HG03571 (cell line): Measurements from ENCODE around the gene CHRM5.
"Not testable (repeated sequence)": the region's sequence is repeated elsewhere in the genome, so short reads cannot be mapped to it uniquely, and the experiment has no call there.

Source experiments
- ATAC-seq: cut with Tn5 transposase; IDR thresholded peaks from one replicate; pipeline ENCODE4 v1.9.1; 2021; ENCODE audit not compliant: unreplicated experiment

CHRM5 gene

GRCh38 chr15:33985751-33986150 is 17.5 kb downstream of the CHRM5 start:
- no peak for ATAC-seq

GRCh38 chr15:33987444-33987843 is 19.1 kb downstream of the CHRM5 start:
- no peak for ATAC-seq

GRCh38 chr15:33988384-33988783 is 20.1 kb downstream of the CHRM5 start:
- no peak for ATAC-seq

GRCh38 chr15:33994005-33994615 is 25.8 kb downstream of the CHRM5 start:
- ATAC-seq: no peak

- not testable (repeated sequence) for ATAC-seq
Observed at GRCh38 chr15:33995666-33996065, 27.4 kb downstream of the CHRM5 start.

- no peak for ATAC-seq
Observed at GRCh38 chr15:34001536-34001935, 33.2 kb downstream of the CHRM5 start.

- ATAC-seq: no peak
Observed at GRCh38 chr15:34006381-34006780, 38.1 kb downstream of the CHRM5 start.

GRCh38 chr15:34009656-34010055 is 41.4 kb downstream of the CHRM5 start:
- no peak for ATAC-seq

- no peak for ATAC-seq
Observed at GRCh38 chr15:34010921-34011320, 42.6 kb downstream of the CHRM5 start.

- no peak for ATAC-seq
Observed at GRCh38 chr15:34011481-34011880, 43.2 kb downstream of the CHRM5 start.

GRCh38 chr15:34012461-34013028 is 44.2 kb downstream of the CHRM5 start:
- ATAC-seq: no peak

GRCh38 chr15:34013746-34014145 is 45.4 kb downstream of the CHRM5 start:
- ATAC-seq: no peak

GRCh38 chr15:34014556-34014955 is 46.3 kb downstream of the CHRM5 start:
- ATAC-seq: no peak

- no peak for ATAC-seq
Observed at GRCh38 chr15:34018021-34018645, 49.8 kb downstream of the CHRM5 start.

- not testable (repeated sequence) for ATAC-seq
Observed at GRCh38 chr15:34018738-34019137, 50.4 kb downstream of the CHRM5 start.

GRCh38 chr15:34019369-34019990 is 51.2 kb downstream of the CHRM5 start:
- no peak for ATAC-seq

GRCh38 chr15:34023907-34024306 is 55.6 kb downstream of the CHRM5 start:
- no peak for ATAC-seq

- ATAC-seq: no peak
Observed at GRCh38 chr15:34025252-34025651, 57.0 kb downstream of the CHRM5 start.

GRCh38 chr15:34027606-34028005 is 59.3 kb downstream of the CHRM5 start:
- ATAC-seq: no peak

GRCh38 chr15:34031987-34032760 is 63.9 kb downstream of the CHRM5 start:
- no peak for ATAC-seq
